ENCODE results near the gene SDS. TPM values are rescaled to one million over a fixed set of nuclear protein-coding genes. Genes with fewer than 3 reads are reported as not detected.

The SDS gene
- total and polyA plus RNA-seq, 2 experiments from 2014 or later: 0.39 to 0.43 TPM

DNA sequence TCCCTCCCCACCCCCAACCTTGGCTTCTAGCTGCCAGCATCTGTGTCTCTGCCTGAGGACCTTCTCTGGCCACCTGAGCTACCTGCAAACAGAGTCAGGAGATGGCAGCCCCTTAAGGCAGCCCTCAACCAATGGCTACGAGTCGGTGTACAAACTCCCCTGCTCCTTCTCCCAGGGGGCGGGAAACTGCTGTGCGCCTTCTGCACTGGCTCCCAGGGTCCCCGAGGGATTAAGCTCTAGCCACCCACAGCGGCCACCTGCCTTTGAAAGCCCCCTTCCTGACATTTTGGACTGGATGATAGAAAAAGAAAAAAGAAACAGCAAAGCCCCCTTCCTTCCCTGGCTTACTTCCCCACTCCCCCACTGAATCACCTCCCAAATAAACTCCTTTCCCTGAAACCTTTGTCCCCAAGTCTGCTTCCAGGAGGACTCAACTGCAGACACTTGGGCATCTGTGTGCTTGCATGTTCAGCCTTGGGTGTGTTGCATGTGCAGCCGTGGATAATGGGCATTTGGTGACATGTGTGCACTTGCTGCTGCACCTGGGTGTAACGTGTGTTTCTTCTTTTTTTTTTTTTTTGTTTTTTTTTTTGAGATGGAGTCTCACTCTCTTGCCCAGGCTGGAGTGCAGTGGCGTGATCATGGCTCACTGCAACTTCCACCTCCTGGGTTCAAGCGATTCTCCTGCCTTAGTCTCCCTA is 6.0 kb downstream of the SDS start:
- Histone ChIP-seq H3K27me3 (no peaks in the 10 kb centered on the region), H3K9me2 (replicated peaks; ENCODE audit: insufficient read depth) (no peaks in the 10 kb centered on the region), H3K4me2 (no peak overlapping the region), H3K27ac (no peak overlapping the region), H3K9me3 (ENCODE audit: low read depth) (no peaks in the 10 kb centered on the region), H4K20me1 (ENCODE audit: insufficient read depth, poor library complexity, severe bottlenecking) (no peaks in the 10 kb centered on the region), H3K4me3 (no peak overlapping the region), H3K79me2 (no peaks in the 10 kb centered on the region), H3K36me3 (replicated peaks; ENCODE audit: insufficient read depth, low read depth) (no peaks in the 10 kb centered on the region), H2AFZ (no peak overlapping the region), H3K4me1 (ENCODE audit: insufficient read depth) (no peaks in the 10 kb centered on the region)
- DNase-seq (ENCODE audit: low spot score): no peak
- TF ChIP-seq, protein P1, sequence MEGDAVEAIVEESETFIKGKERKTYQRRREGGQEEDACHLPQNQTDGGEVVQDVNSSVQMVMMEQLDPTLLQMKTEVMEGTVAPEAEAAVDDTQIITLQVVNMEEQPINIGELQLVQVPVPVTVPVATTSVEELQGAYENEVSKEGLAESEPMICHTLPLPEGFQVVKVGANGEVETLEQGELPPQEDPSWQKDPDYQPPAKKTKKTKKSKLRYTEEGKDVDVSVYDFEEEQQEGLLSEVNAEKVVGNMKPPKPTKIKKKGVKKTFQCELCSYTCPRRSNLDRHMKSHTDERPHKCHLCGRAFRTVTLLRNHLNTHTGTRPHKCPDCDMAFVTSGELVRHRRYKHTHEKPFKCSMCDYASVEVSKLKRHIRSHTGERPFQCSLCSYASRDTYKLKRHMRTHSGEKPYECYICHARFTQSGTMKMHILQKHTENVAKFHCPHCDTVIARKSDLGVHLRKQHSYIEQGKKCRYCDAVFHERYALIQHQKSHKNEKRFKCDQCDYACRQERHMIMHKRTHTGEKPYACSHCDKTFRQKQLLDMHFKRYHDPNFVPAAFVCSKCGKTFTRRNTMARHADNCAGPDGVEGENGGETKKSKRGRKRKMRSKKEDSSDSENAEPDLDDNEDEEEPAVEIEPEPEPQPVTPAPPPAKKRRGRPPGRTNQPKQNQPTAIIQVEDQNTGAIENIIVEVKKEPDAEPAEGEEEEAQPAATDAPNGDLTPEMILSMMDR (IDR thresholded peaks at IDR 0.05; ENCODE audit: poor library complexity): no peak
- TF ChIP-seq EZH2phosphoT487 (IDR thresholded peaks at IDR 0.05; ENCODE audit: low read depth, severe bottlenecking, unreplicated experiment): no peak
- 75% methylated on average over 10 of the region's 10 CpGs for WGBS (ENCODE audit: low lambda C conversion rate, missing lambda C conversion rate)

DNA sequence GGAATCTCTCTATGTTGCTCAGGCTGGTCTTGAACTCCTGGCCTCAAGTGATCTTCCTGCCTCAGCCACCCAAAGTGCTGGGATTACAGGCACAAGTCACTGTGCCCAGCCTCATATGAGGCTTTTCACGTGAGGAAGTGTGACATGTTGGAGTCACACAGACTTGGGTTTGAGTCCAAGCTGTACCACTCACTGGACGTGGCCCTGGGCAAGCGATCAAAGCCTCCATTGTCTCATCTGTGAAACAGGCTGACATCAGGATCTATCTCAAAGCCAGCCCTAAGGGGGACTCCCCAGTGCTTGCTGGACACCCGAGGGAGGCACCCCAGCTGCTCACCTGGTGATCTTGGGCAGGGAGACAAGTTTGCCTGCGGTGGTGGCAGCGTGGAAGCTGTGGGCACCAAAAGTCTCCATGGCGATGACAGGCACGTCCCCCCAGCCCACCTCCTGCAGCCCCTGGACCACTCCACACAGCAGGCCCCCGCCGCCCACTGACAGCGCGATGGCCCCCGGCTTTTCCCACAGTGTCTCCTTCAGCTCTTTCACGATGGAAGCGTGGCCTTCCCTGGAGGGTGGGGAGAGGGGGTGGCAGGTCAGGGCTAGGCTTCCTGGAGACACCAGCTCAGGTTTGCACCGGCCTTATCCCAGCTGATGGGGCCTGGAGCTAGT is 6.7 kb downstream of the SDS start:
- Histone ChIP-seq H3K9me3 (ENCODE audit: low read depth) (no peaks in the 10 kb centered on the region), H4K20me1 (ENCODE audit: insufficient read depth, poor library complexity, severe bottlenecking) (no peaks in the 10 kb centered on the region), H3K4me3 (no peak overlapping the region), H3K79me2 (no peaks in the 10 kb centered on the region), H3K9me2 (replicated peaks; ENCODE audit: insufficient read depth) (no peaks in the 10 kb centered on the region), H3K27ac (no peak overlapping the region), H3K27me3 (no peaks in the 10 kb centered on the region), H3K36me3 (replicated peaks; ENCODE audit: insufficient read depth, low read depth) (no peaks in the 10 kb centered on the region), H3K4me1 (ENCODE audit: insufficient read depth) (no peaks in the 10 kb centered on the region), H3K4me2 (no peak overlapping the region), H2AFZ (no peak overlapping the region)
- 87% methylated on average over 14 of the region's 16 CpGs for WGBS (ENCODE audit: low lambda C conversion rate, missing lambda C conversion rate)
- DNase-seq (ENCODE audit: low spot score): no peak
- TF ChIP-seq EZH2phosphoT487 (IDR thresholded peaks at IDR 0.05; ENCODE audit: low read depth, severe bottlenecking, unreplicated experiment) (no peak), EZH2 (IDR thresholded peaks at IDR 0.05; ENCODE audit: borderline replicate concordance) (no peak)
- TF ChIP-seq, protein P1 (IDR thresholded peaks at IDR 0.05; ENCODE audit: poor library complexity): no peak

DNA sequence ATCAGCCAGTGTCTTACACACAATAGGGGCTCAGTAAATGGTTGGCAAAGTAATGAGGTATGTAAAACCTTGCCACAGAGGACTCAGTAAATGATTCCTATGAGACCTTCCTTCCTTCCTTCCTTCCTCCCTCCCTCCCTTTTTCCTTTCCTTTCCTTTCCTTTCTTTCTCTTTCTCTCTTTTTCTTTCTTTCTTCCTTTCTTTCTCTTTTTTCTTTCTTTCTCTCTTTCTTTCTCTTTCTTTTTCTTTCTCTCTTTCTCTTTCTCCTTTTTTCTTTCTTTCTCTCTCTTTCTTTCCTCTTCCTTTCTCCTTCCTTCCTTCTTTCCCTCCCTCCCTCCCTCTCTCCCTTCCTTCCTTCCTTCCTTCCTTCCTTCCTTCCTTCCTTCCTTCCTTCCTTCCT is 7.5 kb downstream of the SDS start:
- no peak for TF ChIP-seq EZH2 (IDR thresholded peaks at IDR 0.05; ENCODE audit: borderline replicate concordance)
- no peak for TF ChIP-seq EZH2phosphoT487 (IDR thresholded peaks at IDR 0.05; ENCODE audit: low read depth, severe bottlenecking, unreplicated experiment)
- TF ChIP-seq, protein P1 (IDR thresholded peaks at IDR 0.05; ENCODE audit: poor library complexity): no peak

More for the DNA sequence above, 7.5 kb downstream of the SDS start:
- no peaks in the 10 kb centered on the region for H4K20me1 ChIP-seq (ENCODE audit: insufficient read depth, poor library complexity, severe bottlenecking)
- H3K36me3 ChIP-seq (replicated peaks; ENCODE audit: insufficient read depth, low read depth): no peaks in the 10 kb centered on the region
- no peaks in the 10 kb centered on the region for H3K27me3 ChIP-seq
- no peak overlapping the region for H3K27ac ChIP-seq
- H2AFZ ChIP-seq: no peak overlapping the region
- H3K4me1 ChIP-seq (ENCODE audit: insufficient read depth): no peaks in the 10 kb centered on the region
- H3K9me3 ChIP-seq (ENCODE audit: low read depth): no peaks in the 10 kb centered on the region
- no peak for DNase-seq (ENCODE audit: low spot score)
- H3K4me3 ChIP-seq: no peak overlapping the region
- H3K4me2 ChIP-seq: no peak overlapping the region
- no peaks in the 10 kb centered on the region for H3K79me2 ChIP-seq
- H3K9me2 ChIP-seq (replicated peaks; ENCODE audit: insufficient read depth): no peaks in the 10 kb centered on the region
